Liver (tissue), 9 donors: ENCODE measurements around the gene LOXL3. TPM values are rescaled to one million over a fixed set of nuclear protein-coding genes. Genes with fewer than 3 reads are reported as not detected.

Experiments
- DNase-seq: peaks from one replicate; pipeline ENCODE4 v3.0.0-alpha.2; 2017; ENCODE audit warnings: low spot score
- H3K27ac ChIP-seq, 2 donors: one replicate each; pipeline ENCODE4 v1.7.0; 2013; ENCODE audit warnings: inconsistent platforms in 2 of 2, low read length in 2 of 2, control low read depth in 1 of 2, low read depth in 1 of 2, mild to moderate bottlenecking in 1 of 2
- H3K27me3 ChIP-seq, 4 donors: one replicate each; pipeline versions ENCODE4 v1.6.1 to v1.7.0; 2013; ENCODE audit warnings: low read length in 3 of 4, inconsistent platforms in 1 of 4, mild to moderate bottlenecking in 1 of 4, moderate library complexity in 1 of 4; ENCODE audit not compliant: control insufficient read depth in 4 of 4, insufficient read depth in 4 of 4
- H3K36me3 ChIP-seq, 4 donors: one replicate each; pipeline versions ENCODE4 v1.6.1 to v1.7.0; 2013; ENCODE audit warnings: low read length in 3 of 4, mild to moderate bottlenecking in 3 of 4, low read depth in 1 of 4, moderate library complexity in 1 of 4; ENCODE audit not compliant: control insufficient read depth in 4 of 4, insufficient read depth in 3 of 4
- H3K4me1 ChIP-seq, 4 donors: one replicate each; pipeline versions ENCODE4 v1.6.1 to v1.7.0; 2013; ENCODE audit warnings: low read length in 3 of 4, mild to moderate bottlenecking in 3 of 4, moderate library complexity in 1 of 4; ENCODE audit not compliant: control insufficient read depth in 4 of 4, insufficient read depth in 4 of 4
- H3K4me3 ChIP-seq, 3 donors: one replicate each; pipeline versions ENCODE4 v1.6.1 to v1.7.0; 2013; ENCODE audit warnings: low read length in 3 of 3, control low read depth in 1 of 3, low read depth in 1 of 3, mild to moderate bottlenecking in 1 of 3
- H3K9ac ChIP-seq, 2 donors: one replicate each; pipeline ENCODE4 v1.7.0; 2013; ENCODE audit warnings: low read length in 2 of 2, mild to moderate bottlenecking in 2 of 2, moderate library complexity in 2 of 2, control low read depth in 1 of 2, low read depth in 1 of 2
- H3K9me3 ChIP-seq, 4 donors: one replicate each; pipeline versions ENCODE4 v1.6.1 to v1.7.0; 2013; ENCODE audit warnings: low read length in 3 of 4; ENCODE audit not compliant: control insufficient read depth in 4 of 4
- CTCF ChIP-seq: fragments of 150-350 bp; IDR thresholded peaks from 2 replicates; pipeline ENCODE4 v1.5.1; 2017; ENCODE audit warnings: improper control_type of control experiment, low read depth, low read length; ENCODE audit not compliant: missing input control
- EGR1 ChIP-seq, 2 donors: IDR thresholded peaks; 2 replicates each; pipeline ENCODE4 v1.6.1; 2016 to 2018; ENCODE audit warnings: antibody characterized with exemption in 2 of 2, low read depth in 2 of 2
- FOXA1 ChIP-seq: IDR thresholded peaks from 2 replicates; pipeline ENCODE4 v1.6.1; 2016; ENCODE audit warnings: antibody characterized with exemption
- FOXA2 ChIP-seq: IDR thresholded peaks from 2 replicates; pipeline ENCODE4 v1.6.1; 2016; ENCODE audit warnings: antibody characterized with exemption
- GABPA ChIP-seq, 2 donors: IDR thresholded peaks in 1 of 2; conservative IDR thresholded peaks in 1 of 2; 2 replicates each; pipeline ENCODE4 v1.6.1; 2016; ENCODE audit warnings: antibody characterized with exemption in 2 of 2, mild to moderate bottlenecking in 1 of 2, moderate library complexity in 1 of 2
- HNF4A ChIP-seq, 2 donors: conservative IDR thresholded peaks; 2 replicates each; pipeline ENCODE4 v1.6.1; 2016; ENCODE audit warnings: antibody characterized with exemption in 2 of 2, mild to moderate bottlenecking in 2 of 2
- HNF4G ChIP-seq: IDR thresholded peaks from 2 replicates; pipeline ENCODE4 v1.6.1; 2016; ENCODE audit warnings: antibody characterized with exemption
- JUND ChIP-seq, 2 donors: IDR thresholded peaks; 2 replicates each; pipeline ENCODE4 v1.6.1; 2016; ENCODE audit warnings: antibody characterized with exemption in 2 of 2
- NR2F2 ChIP-seq: IDR thresholded peaks from 2 replicates; pipeline ENCODE4 v1.6.1; 2016; ENCODE audit warnings: antibody characterized with exemption
- RAD21 ChIP-seq, 2 donors: IDR thresholded peaks; 2 replicates each; pipeline ENCODE4 v1.6.1; 2016; ENCODE audit warnings: antibody characterized with exemption in 2 of 2, mild to moderate bottlenecking in 2 of 2
- REST ChIP-seq: IDR thresholded peaks from 2 replicates; pipeline ENCODE4 v1.6.1; 2016; ENCODE audit warnings: antibody characterized with exemption, mild to moderate bottlenecking
- RXRA ChIP-seq, 2 donors: IDR thresholded peaks; 2 replicates each; pipeline ENCODE4 v1.6.1; 2017 to 2018; ENCODE audit warnings: antibody characterized with exemption in 2 of 2, mild to moderate bottlenecking in 1 of 2
- SP1 ChIP-seq: IDR thresholded peaks from 2 replicates; pipeline ENCODE4 v1.6.1; 2018; ENCODE audit warnings: antibody characterized with exemption, mild to moderate bottlenecking
- TAF1 ChIP-seq: conservative IDR thresholded peaks from 2 replicates; pipeline ENCODE4 v1.6.1; 2016; ENCODE audit warnings: antibody characterized with exemption, mild to moderate bottlenecking
- YY1 ChIP-seq: IDR thresholded peaks from 2 replicates; pipeline ENCODE4 v1.6.1; 2016; ENCODE audit warnings: antibody characterized with exemption, mild to moderate bottlenecking
- ZBTB33 ChIP-seq: IDR thresholded peaks from 2 replicates; pipeline ENCODE4 v1.6.1; 2016; ENCODE audit warnings: antibody characterized with exemption
- WGBS: extraction: QIAGEN DNeasy Blood & Tissue Kit; methylation state at CpG from one replicate; pipeline ENCODE4 v1.1.7; 2013; 5-methylcytosine and 5-hydroxymethylcytosine counted together
- polyA plus RNA-seq, 2 donors: library from polyadenylated mRNA; stranded (reverse) in 1 of 2; unstranded in 1 of 2; fragments of 200-250 nt in 1 of 2; fragments of >200 nt in 1 of 2; fragmentation: Nextera tagmentation in 1 of 2; extraction: Ambion mirVana in 1 of 2; gene quantifications; one replicate each; pipeline versions ENCODE4 v1.2.1 to v1.2.3, GENCODE V29; 2013 to 2015
- total RNA-seq, 2 donors: library from RNA; depleted of rRNA; stranded (reverse); fragments of >200 nt; gene quantifications; one replicate each; pipeline ENCODE4 v1.2.3, GENCODE V29; 2014
- TF ChIP-seq, protein P1 (sequence below): IDR thresholded peaks from 2 replicates; pipeline ENCODE4 v1.6.1; 2016; ENCODE audit warnings: antibody characterized with exemption
- TF ChIP-seq, protein P2 (sequence below): IDR thresholded peaks from 2 replicates; pipeline ENCODE4 v1.6.1; 2016; ENCODE audit warnings: antibody characterized with exemption
- donor health status: healthy.
- donor health status: healthy.
- donor health status: healthy.
- donor health status: healthy.
- donor health status: healthy.

LOXL3 gene
- total and polyA plus RNA-seq, 4 donors, result 0.31 to 2.8 (median 1.3) TPM

GRCh38 chr2:74536166-74536950 is 17.4 kb downstream of the LOXL3 start:
- 83% methylated on average over 23 of the region's 23 CpGs for WGBS
- Histone ChIP-seq H3K4me3 (no peak overlapping the region), H3K9ac (no peak overlapping the region), H3K4me1 (no peaks in the 10 kb centered on the region), H3K9me3 (no peaks in the 10 kb centered on the region), H3K27me3 (no peaks in the 10 kb centered on the region), H3K36me3 (peaks cover 0 to 6% (median 0%) of the 10 kb centered on the region in 4 donors), H3K27ac (no peak overlapping the region)
- TF ChIP-seq CTCF (no peak), ZBTB33 (no peak), HNF4A (conservative IDR thresholded peaks at IDR 0.05) (no peak), SP1 (no peak), JUND (IDR thresholded peaks at IDR 0.05) (no peak), REST (no peak), RXRA (IDR thresholded peaks at IDR 0.05) (no peak), GABPA (IDR thresholded peaks at IDR 0.05 in 1 of 2, conservative IDR thresholded peaks at IDR 0.05 in 1 of 2) (no peak), FOXA2 (no peak), HNF4G (no peak), FOXA1 (no peak), RAD21 (IDR thresholded peaks at IDR 0.05) (no peak), YY1 (no peak), TAF1 (no peak), EGR1 (IDR thresholded peaks at IDR 0.05; ENCODE audit: low read depth in 2 of 2) (no peak), NR2F2 (no peak)
- TF ChIP-seq, protein P1, sequence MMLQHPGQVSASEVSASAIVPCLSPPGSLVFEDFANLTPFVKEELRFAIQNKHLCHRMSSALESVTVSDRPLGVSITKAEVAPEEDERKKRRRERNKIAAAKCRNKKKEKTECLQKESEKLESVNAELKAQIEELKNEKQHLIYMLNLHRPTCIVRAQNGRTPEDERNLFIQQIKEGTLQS, result no peak
- TF ChIP-seq, protein P2, sequence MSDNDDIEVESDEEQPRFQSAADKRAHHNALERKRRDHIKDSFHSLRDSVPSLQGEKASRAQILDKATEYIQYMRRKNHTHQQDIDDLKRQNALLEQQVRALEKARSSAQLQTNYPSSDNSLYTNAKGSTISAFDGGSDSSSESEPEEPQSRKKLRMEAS, result no peak
- no peak for DNase-seq
